Left forelimb (tissue), 1 donor: ENCODE data around the gene SERINC1.
"Not testable (repeated sequence)": the region's sequence is repeated elsewhere in the genome, so short reads cannot be mapped to it uniquely, and the experiment has no call there.

Source experiments
- DNase-seq: peaks from one replicate; pipeline ENCODE4 v3.0.0-alpha.2; 2018; ENCODE audit warnings: low spot score

SERINC1 gene

DNA sequence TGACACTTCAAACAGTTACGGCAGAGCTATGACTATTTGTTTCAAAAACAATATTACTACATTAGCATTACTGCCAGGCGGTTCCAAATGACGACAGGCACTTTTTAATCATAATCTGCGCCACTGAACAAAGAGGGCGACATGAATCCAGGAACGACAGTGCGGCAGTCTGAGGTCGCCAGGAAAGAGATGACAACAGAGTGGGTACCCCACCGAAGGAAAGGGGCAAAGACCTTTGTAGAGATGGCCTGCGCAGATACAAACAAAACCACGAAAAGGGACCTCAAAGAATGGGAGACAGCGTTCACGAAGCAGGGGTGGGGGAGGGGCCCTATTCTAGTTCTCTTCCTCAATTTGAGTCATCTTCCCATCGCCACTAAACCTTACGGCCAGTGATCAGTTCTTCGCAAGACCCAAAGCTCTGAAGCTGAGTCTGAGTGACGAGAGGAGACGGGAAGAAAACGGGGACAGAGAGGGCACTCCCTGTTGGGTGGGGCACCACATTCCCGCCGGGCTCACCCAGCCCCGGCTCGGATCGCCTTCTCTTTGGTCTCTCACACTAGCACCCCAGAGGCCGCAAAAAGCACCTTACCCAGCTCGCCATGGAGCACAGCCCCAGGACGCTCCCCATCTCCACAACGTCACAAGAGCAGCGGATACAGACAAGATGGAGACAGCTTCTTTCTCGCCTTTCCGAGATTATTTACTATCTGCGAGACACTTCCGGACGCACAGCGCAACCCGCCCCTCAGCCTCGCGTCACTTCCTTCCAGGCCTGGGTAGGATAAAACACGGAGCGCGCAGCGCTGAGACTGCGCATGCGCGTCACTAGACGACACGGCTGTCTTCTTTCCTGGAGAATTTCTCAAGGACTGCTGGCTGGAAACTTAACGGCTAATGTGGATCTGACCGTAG lies at the start of gene SERINC1:
SERINC1 (minus strand) TSS at position 701 of the 915 bp plus-strand sequence; CDS start at position 631, 70 bp downstream.
- peak; percentile 94 for DNase-seq

DNA sequence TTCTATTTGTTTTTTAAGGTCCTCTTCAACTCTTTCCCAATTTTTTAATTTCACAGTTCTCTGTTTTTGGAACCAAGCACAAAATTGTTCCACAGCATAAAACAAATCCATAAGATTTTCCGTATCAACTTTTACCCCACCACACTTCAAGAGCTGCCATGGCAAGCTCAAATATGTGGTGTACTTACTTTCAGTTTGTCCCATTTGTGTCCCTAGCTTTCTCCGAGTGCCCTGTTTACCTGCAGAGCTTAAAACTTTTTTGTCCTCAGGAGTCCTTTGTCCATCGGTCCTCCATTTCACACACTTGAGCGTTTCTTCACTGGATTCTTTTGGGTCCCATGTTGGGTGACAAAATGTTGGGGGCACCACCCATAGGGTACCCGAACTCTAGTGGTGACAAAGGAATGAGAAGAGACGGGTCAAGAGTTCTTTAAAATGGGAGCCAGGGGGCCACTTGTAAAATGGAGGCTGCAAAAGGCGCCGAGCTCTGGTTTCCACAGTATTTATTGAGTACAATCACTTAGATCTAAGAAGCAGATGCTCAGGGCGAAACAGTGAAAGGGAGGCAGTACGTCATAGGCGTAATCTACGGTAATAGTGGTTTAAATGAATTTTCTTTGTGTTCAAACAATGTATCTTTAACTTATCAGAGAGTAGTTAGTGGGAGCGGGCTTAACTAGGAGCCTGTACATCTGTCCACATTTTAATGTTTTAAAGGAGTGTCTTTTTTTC lies 39.8 kb upstream of the SERINC1 start:
- DNase-seq, result no peak

DNA sequence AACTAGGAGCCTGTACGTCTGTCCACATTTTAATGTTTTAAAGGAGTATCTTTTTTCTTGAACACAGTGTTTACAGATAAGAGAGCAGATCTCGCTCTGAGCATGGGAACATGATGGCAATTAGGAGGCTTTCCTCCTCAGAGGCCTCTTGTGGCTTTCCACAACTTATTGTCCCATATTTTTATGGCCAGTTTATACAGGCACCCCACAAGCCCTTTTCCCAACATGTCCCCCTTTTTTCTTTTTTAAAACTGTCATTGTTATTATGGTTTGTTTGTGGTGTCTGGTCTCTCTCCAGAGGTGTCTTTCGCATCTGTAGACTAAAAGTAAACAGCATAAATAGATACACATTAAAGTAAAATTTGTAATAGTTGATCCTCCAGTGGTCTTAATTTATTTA lies 33.6 kb upstream of the SERINC1 start:
- DNase-seq, result not testable (repeated sequence)

DNA sequence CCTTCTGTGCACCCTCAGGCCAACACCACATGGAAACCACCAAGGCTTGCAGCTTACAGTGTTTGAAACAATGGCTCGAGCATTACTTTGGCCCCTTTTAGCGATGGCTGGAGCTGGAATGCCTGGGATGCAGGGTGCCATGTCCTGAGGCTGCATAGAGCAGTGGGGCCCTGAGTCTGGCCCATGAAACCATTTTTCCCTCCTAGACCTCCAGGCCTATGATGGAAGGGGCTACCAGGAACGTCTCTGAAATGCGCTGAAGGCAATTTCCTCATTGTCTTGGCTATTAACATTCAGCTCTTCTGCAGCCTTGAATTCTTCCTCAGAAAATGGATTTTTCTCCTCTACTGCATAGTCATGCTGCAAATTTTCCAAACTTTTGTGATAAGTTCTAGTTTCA lies 29.9 kb upstream of the SERINC1 start:
- no peak for DNase-seq

DNA sequence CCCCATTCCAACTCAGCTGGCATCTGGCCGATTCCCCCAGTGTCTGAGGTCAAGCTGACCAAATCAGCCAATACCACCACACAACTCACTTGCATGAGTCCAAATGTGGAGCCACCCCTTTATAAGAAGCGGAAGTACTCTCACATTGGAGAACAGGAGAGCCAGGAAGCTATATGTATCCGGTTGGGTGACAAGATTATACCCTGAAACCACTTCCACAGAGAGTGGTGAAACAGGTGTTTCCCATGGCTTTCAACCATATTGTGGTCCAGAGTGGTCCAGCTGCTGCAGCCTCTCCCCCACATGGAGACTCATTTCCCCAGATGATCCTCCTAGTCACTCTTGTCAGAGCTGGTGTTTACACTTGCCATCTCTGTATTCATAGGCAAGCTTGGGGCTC lies 24.0 kb upstream of the SERINC1 start:
- no peak for DNase-seq

DNA sequence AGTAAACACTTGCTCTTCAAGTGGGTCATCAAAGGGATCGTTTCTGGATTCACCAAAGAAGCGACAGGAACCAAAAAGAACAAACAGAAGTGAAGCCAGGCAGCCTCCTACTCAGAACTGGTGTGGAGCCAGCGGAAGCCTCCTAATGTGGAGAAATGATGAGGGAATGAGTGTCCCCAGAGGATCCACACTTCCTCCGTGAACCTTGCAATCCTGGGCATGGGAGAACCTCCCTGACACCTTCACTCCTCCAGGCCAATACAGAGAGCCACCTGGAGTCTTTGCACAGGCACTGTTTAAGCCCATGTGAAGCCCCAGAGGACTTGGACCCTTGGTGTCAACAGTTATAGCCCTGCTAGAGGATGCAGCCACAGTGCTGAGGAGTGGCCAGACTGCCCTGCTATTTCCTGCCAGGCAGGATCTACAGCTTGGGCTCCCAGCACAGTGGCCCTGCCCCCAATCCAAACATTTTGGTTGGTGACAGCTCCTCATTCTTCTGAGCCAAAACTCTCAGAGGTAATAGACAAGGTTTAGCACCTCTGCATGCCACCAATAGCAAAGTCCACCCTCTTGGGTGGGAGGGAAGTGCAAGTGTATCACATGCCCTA lies 23.2 kb upstream of the SERINC1 start:
- DNase-seq, result no peak

DNA sequence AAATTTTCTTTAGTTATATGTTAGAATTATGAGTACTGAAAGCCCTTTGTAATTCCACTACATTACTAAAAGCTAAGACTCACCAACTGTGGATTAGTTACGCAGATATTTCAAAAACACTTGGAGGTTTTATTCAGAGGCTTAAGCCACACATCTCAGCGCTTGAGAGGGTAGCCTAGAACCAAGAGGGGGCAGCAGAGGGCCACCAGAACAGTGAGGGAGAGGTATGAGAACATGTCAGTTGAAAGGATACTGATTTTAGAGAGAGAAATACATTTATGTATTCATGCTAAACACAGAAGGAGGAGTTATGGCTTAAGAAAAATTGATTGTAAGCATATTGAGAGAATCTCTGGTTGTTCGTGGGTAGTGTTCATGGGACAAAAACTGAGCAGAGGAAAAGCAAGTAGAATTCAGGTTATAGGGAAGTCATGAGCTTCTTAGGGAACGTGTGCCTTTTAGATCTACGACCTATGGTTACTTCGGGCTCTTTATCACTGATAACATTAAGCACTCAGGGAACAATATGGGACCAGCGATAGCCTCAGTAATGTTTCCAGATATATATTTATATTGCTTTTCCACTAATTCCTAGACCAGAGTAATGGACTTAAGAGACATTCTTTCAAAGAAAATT lies 20.4 kb upstream of the SERINC1 start:
- no peak for DNase-seq

DNA sequence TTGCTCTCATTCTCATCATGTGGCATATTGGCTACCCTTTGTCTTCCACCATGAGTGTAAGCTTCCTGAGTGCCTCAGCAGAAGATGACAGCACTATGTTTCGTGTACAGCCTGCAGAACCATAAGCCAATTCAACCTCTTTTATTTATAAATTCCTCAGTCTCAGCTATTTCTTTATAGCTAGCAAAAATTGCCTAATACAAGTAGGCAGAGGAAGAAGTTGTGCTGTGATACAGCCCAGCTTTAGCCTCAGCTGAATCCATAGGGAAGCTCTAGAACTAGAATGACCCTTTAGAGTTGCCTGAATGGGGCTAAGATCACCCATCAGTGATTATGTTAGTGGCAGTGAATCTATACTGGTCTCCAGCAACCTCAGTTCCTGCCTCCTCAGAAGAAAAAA lies 19.0 kb upstream of the SERINC1 start:
- no peak for DNase-seq

DNA sequence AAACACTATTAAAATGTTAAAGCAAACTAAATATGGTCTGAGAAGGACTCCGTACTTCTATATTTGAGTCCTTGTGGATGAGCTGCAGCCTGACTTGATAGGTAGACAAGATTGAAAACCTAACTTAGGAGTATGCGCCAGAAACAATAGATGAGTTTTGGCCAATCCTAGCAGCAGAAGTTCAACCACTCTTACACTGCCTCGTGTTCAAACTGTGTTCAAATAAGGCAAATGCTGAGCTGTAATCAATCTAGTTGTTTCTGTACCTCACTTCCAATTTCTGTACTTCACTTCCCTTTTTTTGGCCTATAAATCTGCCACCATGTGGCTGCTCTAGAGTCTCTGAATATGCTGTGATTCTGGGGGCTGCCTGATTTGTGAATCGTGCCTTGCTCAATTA lies 13.2 kb upstream of the SERINC1 start:
- DNase-seq, result no peak

DNA sequence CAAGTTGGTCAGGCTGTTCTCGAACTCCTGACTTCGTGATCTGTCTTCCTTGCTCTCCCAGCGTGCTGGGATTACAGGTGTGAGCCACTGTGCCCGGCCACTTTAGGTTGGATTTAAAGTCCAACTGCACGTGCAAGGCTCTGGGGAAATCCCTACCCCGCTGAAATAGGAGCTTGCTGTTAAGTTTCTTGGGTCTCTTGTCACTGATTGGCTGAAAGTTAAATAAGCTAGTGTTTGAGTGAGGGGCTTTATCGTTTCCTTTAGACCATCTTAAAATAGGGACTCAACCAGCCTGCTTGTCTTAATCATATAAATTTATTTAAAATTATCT lies 11.1 kb upstream of the SERINC1 start:
- no peak for DNase-seq

DNA sequence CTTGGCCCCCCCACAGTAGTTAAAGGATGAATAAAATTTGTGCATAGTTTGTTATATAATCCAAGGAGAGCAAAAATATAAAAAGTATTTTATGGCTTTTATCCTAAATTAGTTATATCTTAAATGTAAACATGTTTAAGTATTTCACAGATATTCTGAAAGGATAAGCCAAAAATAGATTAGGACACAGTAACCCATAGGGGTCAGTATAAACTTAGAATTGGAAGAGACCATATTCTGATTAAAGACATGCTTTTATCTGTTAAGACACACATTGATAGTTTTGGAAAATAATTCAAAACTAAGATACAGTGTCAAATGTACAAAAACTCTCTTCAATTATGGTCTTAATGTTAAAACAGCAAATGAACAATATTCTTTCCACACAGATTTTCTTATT lies 4.5 kb upstream of the SERINC1 start:
- DNase-seq, result no peak

DNA sequence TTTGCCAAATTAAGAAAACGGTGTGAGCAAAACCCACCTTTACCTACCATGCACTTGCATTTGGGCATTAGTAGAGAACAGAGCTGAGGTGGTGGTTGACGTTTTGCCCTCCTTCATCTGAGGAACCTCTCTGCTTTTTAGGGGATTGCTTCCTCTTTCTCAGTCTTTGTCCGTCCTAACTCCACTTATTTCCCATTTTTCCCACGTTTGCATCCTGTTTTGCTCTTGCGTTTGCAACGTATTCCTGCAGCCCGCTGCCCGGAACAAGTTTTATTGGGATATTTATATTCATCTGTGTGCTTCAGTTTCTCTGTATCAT lies 374 bp upstream of the SERINC1 start:
- DNase-seq, result no peak

DNA sequence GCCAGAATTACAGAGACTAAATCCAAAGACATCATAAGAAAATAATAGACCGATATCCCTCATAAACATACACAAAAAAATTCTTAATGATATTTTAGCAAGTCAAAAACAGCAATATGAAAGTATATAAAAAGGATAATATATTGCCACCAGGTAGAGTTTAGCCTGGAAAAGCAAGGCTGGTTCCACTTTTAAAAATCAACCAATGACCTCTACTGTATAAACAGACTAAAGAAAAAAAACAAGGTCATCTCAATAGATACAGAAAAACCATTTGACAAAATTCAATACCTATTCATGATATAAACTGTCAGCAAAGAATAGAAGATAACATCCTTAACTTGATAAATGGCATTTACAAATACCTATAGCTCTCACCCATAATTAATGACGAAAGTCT lies 9.7 kb downstream of the SERINC1 start:
- no peak for DNase-seq

DNA sequence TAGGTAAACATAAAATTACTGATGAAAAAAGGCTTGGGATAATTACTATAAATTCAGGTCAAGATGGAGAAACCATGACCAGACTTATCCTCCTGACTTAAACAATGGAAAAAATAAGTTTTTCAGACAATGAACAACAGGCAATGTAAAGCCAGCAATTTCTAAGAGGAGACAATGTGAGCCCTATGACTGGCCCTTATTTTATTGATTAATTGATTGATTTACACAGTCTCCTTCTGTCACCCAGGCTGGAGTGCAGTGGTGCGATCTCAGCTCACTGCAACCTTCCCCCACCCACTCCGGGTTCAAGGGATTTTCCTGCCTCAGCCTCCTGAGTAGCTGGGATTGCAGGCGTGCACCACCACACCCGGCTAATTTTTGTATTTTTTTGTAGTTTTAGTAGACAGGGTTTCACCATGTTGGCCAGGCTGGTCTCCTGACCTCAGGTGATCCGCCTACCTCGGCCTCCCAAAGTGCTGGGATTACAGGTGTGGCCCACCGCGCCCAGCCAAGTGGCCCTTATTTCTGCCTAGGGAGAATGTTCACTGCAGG lies 11.7 kb downstream of the SERINC1 start:
- not testable (repeated sequence) for DNase-seq

DNA sequence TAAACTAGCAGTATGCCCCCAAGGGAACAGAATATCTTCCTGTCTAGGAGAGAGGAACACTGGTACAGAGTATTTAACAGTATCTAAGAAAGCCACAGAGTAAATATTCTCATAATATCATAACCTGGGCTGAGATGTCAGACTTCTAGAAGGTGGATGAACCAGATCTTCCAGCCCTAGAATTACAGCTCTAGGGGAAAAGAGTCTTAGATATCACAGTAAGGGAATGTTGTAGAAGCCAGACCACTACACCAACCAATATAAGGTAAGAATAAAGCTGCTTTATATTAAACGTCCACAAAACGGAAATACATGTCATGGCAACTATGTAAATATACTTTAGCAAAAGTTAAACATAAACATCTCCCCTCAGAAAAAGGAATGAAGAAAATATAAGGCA lies 12.4 kb downstream of the SERINC1 start:
- no peak for DNase-seq

DNA sequence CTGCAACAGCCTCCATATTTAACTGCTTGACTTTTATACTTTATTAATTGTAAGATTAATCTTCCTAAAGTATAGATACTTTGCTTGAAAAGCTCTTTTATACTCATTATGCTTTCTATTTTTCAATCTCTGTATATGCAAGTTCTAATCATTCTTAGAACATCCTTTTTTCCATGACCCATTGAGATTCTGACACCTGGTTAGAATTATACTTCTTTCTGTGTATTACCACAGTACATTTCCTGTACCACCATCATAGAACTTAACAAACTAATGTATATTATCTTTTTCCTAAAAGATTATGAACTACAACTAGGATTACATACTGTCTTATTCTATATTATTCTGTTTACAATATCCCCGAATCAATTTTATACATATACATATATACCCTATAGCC lies 13.5 kb downstream of the SERINC1 start:
- DNase-seq, result no peak

DNA sequence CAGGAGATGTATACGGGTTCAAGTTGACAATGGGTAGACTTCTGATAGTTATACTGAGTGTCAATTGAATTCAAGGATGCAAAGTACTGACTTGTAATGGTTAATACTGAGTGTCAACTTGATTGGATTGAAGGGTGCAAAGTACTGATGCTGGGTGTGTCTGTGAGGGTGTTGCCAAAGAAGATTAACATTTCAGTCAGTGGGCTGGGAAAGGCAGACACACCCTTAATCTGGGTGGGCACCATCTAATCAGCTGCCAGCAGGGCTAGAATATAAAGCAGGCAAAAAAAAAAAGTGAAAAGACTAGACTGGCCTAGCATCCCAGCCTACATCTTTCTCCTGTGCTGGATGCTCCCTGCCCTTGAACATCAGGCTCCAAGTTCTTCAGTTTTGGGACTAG lies 16.5 kb downstream of the SERINC1 start:
- not testable (repeated sequence) for DNase-seq

DNA sequence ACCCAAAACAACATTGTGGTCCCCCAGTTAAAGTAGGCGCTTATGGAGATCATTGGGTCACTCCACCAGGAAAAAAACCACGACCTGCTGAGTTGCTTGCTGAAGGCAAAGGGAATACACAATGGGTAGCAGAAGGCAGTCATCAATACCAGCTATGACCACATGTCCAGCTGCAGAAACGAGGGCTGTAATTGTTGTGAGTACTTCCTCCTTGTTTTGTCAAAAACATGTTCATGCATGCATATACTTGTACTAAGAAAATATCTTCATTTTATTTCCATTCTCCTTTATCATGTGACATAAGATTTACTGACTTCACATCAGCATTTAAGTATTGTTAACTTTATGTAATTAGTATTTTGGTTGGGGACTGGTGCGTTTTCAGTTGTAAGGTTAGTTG lies 16.9 kb downstream of the SERINC1 start:
- no peak for DNase-seq

DNA sequence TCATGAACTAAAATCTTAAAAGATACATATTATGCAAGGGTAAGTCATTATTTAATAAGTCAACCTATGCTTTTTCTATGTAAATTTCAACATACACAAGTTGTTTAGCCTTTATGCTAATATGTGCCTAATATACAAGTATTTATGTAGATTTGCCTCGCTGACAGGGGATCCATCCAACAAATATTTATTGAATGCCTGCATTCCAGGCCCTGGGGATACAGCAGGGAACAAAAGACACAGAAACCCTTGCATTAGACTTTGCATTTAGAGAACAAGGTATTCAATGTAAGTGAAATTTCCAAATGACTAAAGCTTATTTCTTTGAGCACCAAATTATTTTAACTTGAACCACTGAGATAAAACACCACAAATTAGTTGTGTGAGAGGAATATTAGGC lies 19.1 kb downstream of the SERINC1 start:
- DNase-seq, result no peak

DNA sequence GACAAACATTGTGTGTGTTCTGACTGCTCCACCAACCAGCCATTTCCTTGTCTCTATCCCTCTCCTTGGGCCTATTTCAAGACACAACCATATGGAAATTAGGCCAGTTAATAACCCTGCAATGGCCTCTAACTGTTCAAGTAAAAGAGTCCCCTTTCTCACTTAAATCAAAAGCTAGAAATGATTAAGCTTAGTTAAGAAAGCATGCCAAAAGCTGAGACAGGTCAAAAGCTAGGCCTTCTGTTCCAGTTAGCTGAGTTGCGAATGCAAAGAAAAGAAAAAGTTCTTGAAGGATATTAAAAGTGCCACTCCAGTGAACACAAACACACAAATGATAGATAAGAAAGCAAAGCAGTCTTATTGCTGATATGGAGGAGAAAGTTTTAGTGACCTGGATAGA lies 22.5 kb downstream of the SERINC1 start:
- no peak for DNase-seq

DNA sequence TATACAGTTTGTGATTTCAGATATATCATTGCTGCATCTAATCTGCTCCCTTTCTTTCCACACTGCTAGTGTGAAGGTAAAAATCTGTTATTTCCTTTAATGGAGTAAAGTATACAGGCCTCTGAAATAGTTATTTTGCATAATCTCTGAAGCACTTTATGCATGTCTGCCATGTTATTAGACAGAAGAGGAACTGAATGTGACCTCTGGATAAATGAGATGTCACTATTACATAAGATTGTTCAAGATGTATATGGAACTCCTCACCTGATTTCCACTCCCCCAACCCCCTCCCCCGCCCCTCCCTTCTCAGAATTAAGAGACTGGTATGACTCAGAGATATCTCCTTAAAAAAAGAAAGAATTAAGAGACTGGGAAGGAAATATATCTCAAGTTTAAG lies 26.3 kb downstream of the SERINC1 start:
- DNase-seq, result no peak

DNA sequence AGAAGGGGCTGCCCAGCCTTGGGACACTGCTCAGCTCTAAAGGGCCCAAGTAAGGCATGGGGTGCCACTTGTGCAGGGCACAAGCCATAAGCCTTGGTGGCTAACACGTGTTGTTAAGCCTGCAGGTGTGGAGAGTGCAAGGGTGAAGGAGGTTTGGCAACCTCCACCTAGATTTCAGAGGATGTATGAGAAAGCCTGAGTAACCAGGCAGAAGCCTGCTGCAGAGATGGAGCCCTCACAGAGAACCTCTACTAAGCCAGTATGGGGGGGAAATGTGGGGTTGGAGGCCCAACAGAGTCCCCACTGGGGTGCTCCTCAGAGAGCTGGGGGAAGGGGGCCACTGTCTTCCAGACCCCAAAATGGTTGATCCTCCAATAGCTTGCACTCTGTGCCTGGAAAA lies 32.6 kb downstream of the SERINC1 start:
- no peak for DNase-seq
